Sigmoid colon (tissue), 7 donors: Measurements from ENCODE around the gene TNNT1. TPM values are rescaled to one million over a fixed set of nuclear protein-coding genes. Genes with fewer than 3 reads are reported as not detected.

Experiments
- DNase-seq: peaks from one replicate; pipeline ENCODE4 v3.0.0-alpha.2; 2019
- H3K27ac ChIP-seq, 4 donors: fragments of 200-600 bp; sonication (generic); one replicate each; pipeline ENCODE4 v1.5.1; 2016 to 2019; ENCODE audit warnings: mild to moderate bottlenecking in 1 of 4
- H3K27me3 ChIP-seq, 3 donors: fragments of 200-600 bp; sonication (generic); one replicate each; pipeline ENCODE4 v1.5.1; 2019; ENCODE audit warnings: mild to moderate bottlenecking in 1 of 3
- H3K36me3 ChIP-seq, 4 donors: fragments of 200-600 bp; sonication (generic); one replicate each; pipeline ENCODE4 v1.5.1; 2016 to 2019
- H3K4me1 ChIP-seq, 4 donors: fragments of 200-600 bp; sonication (generic); one replicate each; pipeline ENCODE4 v1.5.1; 2017 to 2019
- H3K4me3 ChIP-seq, 4 donors: fragments of 200-600 bp; sonication (generic); one replicate each; pipeline ENCODE4 v1.5.1; 2017 to 2019; ENCODE audit warnings: mild to moderate bottlenecking in 2 of 4, moderate library complexity in 1 of 4
- H3K9me3 ChIP-seq, 4 donors: fragments of 200-600 bp in 3 of 4; sonication (generic) in 3 of 4; one replicate each; pipeline versions ENCODE4 v1.5.1 to v1.6.1; 2013 to 2019
- CTCF ChIP-seq, 4 experiments: fragments of 450-650 bp in 3 of 4; fragments of 200-600 bp in 1 of 4; IDR thresholded peaks; one replicate each; pipeline ENCODE4 v1.5.1; 2016 to 2019; ENCODE audit warnings: antibody characterized with exemption in 4 of 4, mild to moderate bottlenecking in 3 of 4, moderate library complexity in 2 of 4
- EP300 ChIP-seq, 4 donors: sonication (generic); formaldehyde crosslinking; IDR thresholded peaks; one replicate each; pipeline ENCODE4 v1.6.1; 2017; ENCODE audit warnings: antibody characterized with exemption in 4 of 4
- POLR2A ChIP-seq, 2 donors: fragments of 450-650 bp; IDR thresholded peaks; one replicate each; pipeline ENCODE4 v1.6.1; 2016; ENCODE audit warnings: antibody characterized with exemption in 2 of 2, mild to moderate bottlenecking in 2 of 2, moderate library complexity in 2 of 2
- POLR2AphosphoS5 ChIP-seq, 4 donors: sonication (generic); formaldehyde crosslinking; IDR thresholded peaks; one replicate each; pipeline ENCODE4 v1.6.1; 2017; ENCODE audit warnings: antibody characterized with exemption in 4 of 4
- WGBS, 2 donors: extraction: QIAGEN DNeasy Blood & Tissue Kit; methylation state at CpG; one replicate each; pipeline ENCODE4 v1.1.7; 2013; 5-methylcytosine and 5-hydroxymethylcytosine counted together
- intact Hi-C: fragments of 100-400 bp; cut with DNase I; formaldehyde crosslinking; loops from one replicate; pipeline ENCODE4 v1.15.1; 2023
- polyA plus RNA-seq, 3 donors: library from polyadenylated mRNA; stranded (reverse); fragments of 200-250 nt; gene quantifications; one replicate each; pipeline ENCODE4 v1.2.3, GENCODE V29; 2013
- total RNA-seq, 4 donors: library from RNA; depleted of rRNA; stranded (reverse); fragments of >200 nt; gene quantifications; one replicate each; pipeline ENCODE4 v1.1.0, GENCODE V29; 2016
- donor health status: healthy with polysubstance abuse.
- donor health status: Bipolar disorder and iron deficiency.
- donor health status: healthy.

The TNNT1 gene
- total and polyA plus RNA-seq, 7 donors: 1.4 to 17.4 (median 2.2) TPM; not detected in 3

GRCh38 chr19:55153652-55154264 lies 4.8 kb upstream of the TNNT1 start:
- Histone ChIP-seq H3K36me3 (no peaks in the 10 kb centered on the region), H3K4me3 (no peak overlapping the region), H3K27ac (no peak overlapping the region), H3K4me1 (peaks cover 0 to 11% (median 5%) of the 10 kb centered on the region in 4 donors), H3K27me3 (peaks cover 14 to 90% (median 70%) of the 10 kb centered on the region in 3 donors), H3K9me3 (no peaks in the 10 kb centered on the region)
- intact Hi-C loops: no loop called here
- TF ChIP-seq EP300 (IDR thresholded peaks at IDR 0.05): no peak
- no peak for TF ChIP-seq POLR2AphosphoS5 (IDR thresholded peaks at IDR 0.05)
- TF ChIP-seq CTCF (IDR thresholded peaks at IDR 0.05): no peak
- TF ChIP-seq POLR2A (IDR thresholded peaks at IDR 0.05): no peak
- 83 to 85% methylated on average over 12 of the region's 12 CpGs for WGBS, 2 donors
- DNase-seq: no peak

GRCh38 chr19:55152017-55152416 lies 3.0 kb upstream of the TNNT1 start:
- DNase-seq: no peak
- Histone ChIP-seq H3K27me3 (peaks cover 10 to 90% (median 70%) of the 10 kb centered on the region in 3 donors), H3K9me3 (no peaks in the 10 kb centered on the region), H3K27ac (no peak overlapping the region), H3K4me3 (no peak overlapping the region), H3K36me3 (no peaks in the 10 kb centered on the region), H3K4me1 (peaks cover 0 to 11% (median 5%) of the 10 kb centered on the region in 4 donors)
- intact Hi-C loops: no loop called here
- TF ChIP-seq POLR2AphosphoS5 (IDR thresholded peaks at IDR 0.05) (no peak), EP300 (IDR thresholded peaks at IDR 0.05) (no peak), CTCF (IDR thresholded peaks at IDR 0.05) (no peak), POLR2A (IDR thresholded peaks at IDR 0.05) (no peak)

- Histone ChIP-seq H3K27me3 (peaks cover 23 to 90% (median 78%) of the 10 kb centered on the region in 3 donors), H3K36me3 (no peaks in the 10 kb centered on the region), H3K27ac (no peak overlapping the region), H3K4me1 (peaks cover 0 to 10% (median 5%) of the 10 kb centered on the region in 4 donors), H3K9me3 (no peaks in the 10 kb centered on the region), H3K4me3 (no peak overlapping the region)
- no peak for DNase-seq
- 15 to 50% methylated on average over 8 to 9 of the region's 9 CpGs for WGBS, 2 donors
- TF ChIP-seq POLR2A (IDR thresholded peaks at IDR 0.05) (no peak), CTCF (IDR thresholded peaks at IDR 0.05) (no peak), POLR2AphosphoS5 (IDR thresholded peaks at IDR 0.05) (no peak), EP300 (IDR thresholded peaks at IDR 0.05) (no peak)
- intact Hi-C loops: loop anchor here (10.0 kb wide), 1 partner anchor 267 kb away; no protein-coding TSS in a partner anchor
Observed at GRCh38 chr19:55147545-55148251, 1.3 kb downstream of the TNNT1 start.

- 1 to 3% methylated on average over 27 of the region's 27 CpGs for WGBS, 2 donors
- TF ChIP-seq POLR2A (IDR thresholded peaks at IDR 0.05): no peak
- no peak for TF ChIP-seq POLR2AphosphoS5 (IDR thresholded peaks at IDR 0.05)
- TF ChIP-seq EP300 (IDR thresholded peaks at IDR 0.05): no peak
- no peak for TF ChIP-seq CTCF (IDR thresholded peaks at IDR 0.05)
- Histone ChIP-seq H3K36me3 (no peaks in the 10 kb centered on the region), H3K4me1 (peaks cover 0 to 10% (median 5%) of the 10 kb centered on the region in 4 donors), H3K27me3 (peaks cover 28 to 99% (median 85%) of the 10 kb centered on the region in 3 donors), H3K4me3 (no peak overlapping the region), H3K27ac (no peak overlapping the region), H3K9me3 (no peaks in the 10 kb centered on the region)
- intact Hi-C loops: loop anchor here (10.0 kb wide), 1 partner anchor 268 kb away; no protein-coding TSS in a partner anchor
- no peak for DNase-seq
Observed at GRCh38 chr19:55146705-55147273, 2.2 kb downstream of the TNNT1 start.
